Stomach (tissue), 4 donors: ENCODE results near the gene PPP3R1.

Experiments used
- EP300 ChIP-seq: sonication (generic); formaldehyde crosslinking; IDR thresholded peaks from one replicate; pipeline ENCODE4 v1.6.1; 2017; ENCODE audit warnings: antibody characterized with exemption
- POLR2A ChIP-seq, 4 donors: fragments of 450-650 bp; IDR thresholded peaks; one replicate each; pipeline ENCODE4 v1.6.1; 2016; ENCODE audit warnings: antibody characterized with exemption in 4 of 4, control low read depth in 2 of 4, mild to moderate bottlenecking in 1 of 4, moderate library complexity in 1 of 4
- POLR2AphosphoS5 ChIP-seq, 3 donors: sonication (generic); formaldehyde crosslinking; IDR thresholded peaks; one replicate each; pipeline ENCODE4 v1.6.1; 2016; ENCODE audit warnings: antibody characterized with exemption in 3 of 3
- TF ChIP-seq, protein P1 (sequence below), 7 experiments: fragments of 450-650 bp in 4 of 7; fragments of 200-600 bp in 3 of 7; sonication (generic) in 3 of 7; IDR thresholded peaks; one replicate each; pipeline ENCODE4 v1.5.1; 2016 to 2019; ENCODE audit warnings: antibody characterized with exemption in 7 of 7, control low read depth in 2 of 7, mild to moderate bottlenecking in 1 of 7

DNA sequence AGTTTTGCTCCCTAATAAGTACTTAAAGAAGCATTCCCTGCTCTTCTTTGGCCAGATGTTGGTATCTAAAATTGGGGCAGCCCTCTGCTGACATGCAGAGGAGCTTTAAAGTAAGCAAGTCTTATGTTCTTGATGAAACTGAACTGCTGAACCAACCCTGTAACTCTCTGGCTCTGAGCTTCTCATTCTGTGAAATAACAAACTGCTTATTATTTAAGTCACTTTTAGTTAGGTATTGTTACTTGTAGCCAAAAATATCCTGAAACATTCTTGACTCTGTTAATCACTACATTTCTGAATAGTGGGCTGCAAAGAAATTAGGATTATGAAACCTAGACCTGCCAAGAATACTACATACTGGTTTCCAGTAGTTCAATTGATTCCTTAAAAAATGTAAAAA lies 15.5 kb downstream of the PPP3R1 start:
- TF ChIP-seq, protein P1, sequence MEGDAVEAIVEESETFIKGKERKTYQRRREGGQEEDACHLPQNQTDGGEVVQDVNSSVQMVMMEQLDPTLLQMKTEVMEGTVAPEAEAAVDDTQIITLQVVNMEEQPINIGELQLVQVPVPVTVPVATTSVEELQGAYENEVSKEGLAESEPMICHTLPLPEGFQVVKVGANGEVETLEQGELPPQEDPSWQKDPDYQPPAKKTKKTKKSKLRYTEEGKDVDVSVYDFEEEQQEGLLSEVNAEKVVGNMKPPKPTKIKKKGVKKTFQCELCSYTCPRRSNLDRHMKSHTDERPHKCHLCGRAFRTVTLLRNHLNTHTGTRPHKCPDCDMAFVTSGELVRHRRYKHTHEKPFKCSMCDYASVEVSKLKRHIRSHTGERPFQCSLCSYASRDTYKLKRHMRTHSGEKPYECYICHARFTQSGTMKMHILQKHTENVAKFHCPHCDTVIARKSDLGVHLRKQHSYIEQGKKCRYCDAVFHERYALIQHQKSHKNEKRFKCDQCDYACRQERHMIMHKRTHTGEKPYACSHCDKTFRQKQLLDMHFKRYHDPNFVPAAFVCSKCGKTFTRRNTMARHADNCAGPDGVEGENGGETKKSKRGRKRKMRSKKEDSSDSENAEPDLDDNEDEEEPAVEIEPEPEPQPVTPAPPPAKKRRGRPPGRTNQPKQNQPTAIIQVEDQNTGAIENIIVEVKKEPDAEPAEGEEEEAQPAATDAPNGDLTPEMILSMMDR (IDR thresholded peaks at IDR 0.05), result no peak
- no peak for TF ChIP-seq POLR2A (IDR thresholded peaks at IDR 0.05)
- TF ChIP-seq EP300, result no peak
- TF ChIP-seq POLR2AphosphoS5 (IDR thresholded peaks at IDR 0.05), result no peak
